HCEC 1CT (cell line): ENCODE measurements around the gene KAT6B.

Experiments
- DNase-seq: peaks from one replicate; pipeline ENCODE4 v3.0.0-alpha.2; 2017

The KAT6B gene

GRCh38 chr10:74924251-74924963 lies 98.0 kb downstream of the KAT6B start:
- peak; percentile 98 for DNase-seq

- no peak for DNase-seq
These were observed 98.9 kb downstream of the KAT6B start for GRCh38 chr10:74925291-74925690.

- DNase-seq: no peak
These were observed 99.3 kb downstream of the KAT6B start for GRCh38 chr10:74925708-74926107.

GRCh38 chr10:74926791-74927585 lies 100.6 kb downstream of the KAT6B start:
- DNase-seq: no peak

- peak; percentile 55 for DNase-seq
These were observed 101.3 kb downstream of the KAT6B start for GRCh38 chr10:74927701-74928100.

- DNase-seq: peak; percentile 53
These were observed 102.4 kb downstream of the KAT6B start for GRCh38 chr10:74928742-74929191.

- DNase-seq: peak; percentile 67
These were observed 102.8 kb downstream of the KAT6B start for GRCh38 chr10:74929197-74929596.

- DNase-seq: no peak
These were observed 104.6 kb downstream of the KAT6B start for GRCh38 chr10:74930965-74931364.

- DNase-seq: no peak
These were observed 106.2 kb downstream of the KAT6B start for GRCh38 chr10:74932648-74933047.

GRCh38 chr10:74934100-74934812 lies 107.9 kb downstream of the KAT6B start:
- no peak for DNase-seq

GRCh38 chr10:74936577-74937265 lies 110.3 kb downstream of the KAT6B start:
- DNase-seq: peak; percentile 68

- no peak for DNase-seq
These were observed 111.0 kb downstream of the KAT6B start for GRCh38 chr10:74937266-74937856.

GRCh38 chr10:74944205-74944604 lies 117.8 kb downstream of the KAT6B start:
- DNase-seq: no peak

GRCh38 chr10:74947781-74948401 lies 121.5 kb downstream of the KAT6B start:
- DNase-seq: no peak

- peak; percentile 55 for DNase-seq
These were observed 122.8 kb downstream of the KAT6B start for GRCh38 chr10:74949034-74949832.

- DNase-seq: no peak
These were observed 123.7 kb downstream of the KAT6B start for GRCh38 chr10:74949843-74950765.

GRCh38 chr10:74953214-74953613 lies 126.8 kb downstream of the KAT6B start:
- DNase-seq: no peak

- DNase-seq: peak; percentile 47
These were observed 129.4 kb downstream of the KAT6B start for GRCh38 chr10:74955796-74956195.

GRCh38 chr10:74956555-74957111 lies 130.2 kb downstream of the KAT6B start:
- DNase-seq: no peak
